Liver (tissue), 9 donors: ENCODE measurements around the gene LMNB1. TPM values are rescaled to one million over a fixed set of nuclear protein-coding genes. Genes with fewer than 3 reads are reported as not detected.

Experiments used
- DNase-seq: peaks from one replicate; pipeline ENCODE4 v3.0.0-alpha.2; 2017; ENCODE audit warnings: low spot score
- H3K27ac ChIP-seq, 2 donors: one replicate each; pipeline ENCODE4 v1.7.0; 2013; ENCODE audit warnings: inconsistent platforms in 2 of 2, low read length in 2 of 2, control low read depth in 1 of 2, low read depth in 1 of 2, mild to moderate bottlenecking in 1 of 2
- H3K27me3 ChIP-seq, 4 donors: one replicate each; pipeline versions ENCODE4 v1.6.1 to v1.7.0; 2013; ENCODE audit warnings: low read length in 3 of 4, inconsistent platforms in 1 of 4, mild to moderate bottlenecking in 1 of 4, moderate library complexity in 1 of 4; ENCODE audit not compliant: control insufficient read depth in 4 of 4, insufficient read depth in 4 of 4
- H3K36me3 ChIP-seq, 4 donors: one replicate each; pipeline versions ENCODE4 v1.6.1 to v1.7.0; 2013; ENCODE audit warnings: low read length in 3 of 4, mild to moderate bottlenecking in 3 of 4, low read depth in 1 of 4, moderate library complexity in 1 of 4; ENCODE audit not compliant: control insufficient read depth in 4 of 4, insufficient read depth in 3 of 4
- H3K4me1 ChIP-seq, 4 donors: one replicate each; pipeline versions ENCODE4 v1.6.1 to v1.7.0; 2013; ENCODE audit warnings: low read length in 3 of 4, mild to moderate bottlenecking in 3 of 4, moderate library complexity in 1 of 4; ENCODE audit not compliant: control insufficient read depth in 4 of 4, insufficient read depth in 4 of 4
- H3K4me3 ChIP-seq, 3 donors: one replicate each; pipeline versions ENCODE4 v1.6.1 to v1.7.0; 2013; ENCODE audit warnings: low read length in 3 of 3, control low read depth in 1 of 3, low read depth in 1 of 3, mild to moderate bottlenecking in 1 of 3
- H3K9ac ChIP-seq, 2 donors: one replicate each; pipeline ENCODE4 v1.7.0; 2013; ENCODE audit warnings: low read length in 2 of 2, mild to moderate bottlenecking in 2 of 2, moderate library complexity in 2 of 2, control low read depth in 1 of 2, low read depth in 1 of 2
- H3K9me3 ChIP-seq, 4 donors: one replicate each; pipeline versions ENCODE4 v1.6.1 to v1.7.0; 2013; ENCODE audit warnings: low read length in 3 of 4; ENCODE audit not compliant: control insufficient read depth in 4 of 4
- ATF3 ChIP-seq: IDR thresholded peaks from 2 replicates; pipeline ENCODE4 v1.6.1; 2016; ENCODE audit warnings: antibody characterized with exemption
- CTCF ChIP-seq: fragments of 150-350 bp; IDR thresholded peaks from 2 replicates; pipeline ENCODE4 v1.5.1; 2017; ENCODE audit warnings: improper control_type of control experiment, low read depth, low read length; ENCODE audit not compliant: missing input control
- FOXA2 ChIP-seq: IDR thresholded peaks from 2 replicates; pipeline ENCODE4 v1.6.1; 2016; ENCODE audit warnings: antibody characterized with exemption
- GABPA ChIP-seq, 2 donors: IDR thresholded peaks in 1 of 2; conservative IDR thresholded peaks in 1 of 2; 2 replicates each; pipeline ENCODE4 v1.6.1; 2016; ENCODE audit warnings: antibody characterized with exemption in 2 of 2, mild to moderate bottlenecking in 1 of 2, moderate library complexity in 1 of 2
- HNF4A ChIP-seq, 2 donors: conservative IDR thresholded peaks; 2 replicates each; pipeline ENCODE4 v1.6.1; 2016; ENCODE audit warnings: antibody characterized with exemption in 2 of 2, mild to moderate bottlenecking in 2 of 2
- HNF4G ChIP-seq: IDR thresholded peaks from 2 replicates; pipeline ENCODE4 v1.6.1; 2016; ENCODE audit warnings: antibody characterized with exemption
- JUND ChIP-seq, 2 donors: IDR thresholded peaks; 2 replicates each; pipeline ENCODE4 v1.6.1; 2016; ENCODE audit warnings: antibody characterized with exemption in 2 of 2
- NR2F2 ChIP-seq: IDR thresholded peaks from 2 replicates; pipeline ENCODE4 v1.6.1; 2016; ENCODE audit warnings: antibody characterized with exemption
- RAD21 ChIP-seq, 2 donors: IDR thresholded peaks; 2 replicates each; pipeline ENCODE4 v1.6.1; 2016; ENCODE audit warnings: antibody characterized with exemption in 2 of 2, mild to moderate bottlenecking in 2 of 2
- RXRA ChIP-seq, 2 donors: IDR thresholded peaks; 2 replicates each; pipeline ENCODE4 v1.6.1; 2017 to 2018; ENCODE audit warnings: antibody characterized with exemption in 2 of 2, mild to moderate bottlenecking in 1 of 2
- TAF1 ChIP-seq: conservative IDR thresholded peaks from 2 replicates; pipeline ENCODE4 v1.6.1; 2016; ENCODE audit warnings: antibody characterized with exemption, mild to moderate bottlenecking
- YY1 ChIP-seq: IDR thresholded peaks from 2 replicates; pipeline ENCODE4 v1.6.1; 2016; ENCODE audit warnings: antibody characterized with exemption, mild to moderate bottlenecking
- ZBTB33 ChIP-seq: IDR thresholded peaks from 2 replicates; pipeline ENCODE4 v1.6.1; 2016; ENCODE audit warnings: antibody characterized with exemption
- WGBS: extraction: QIAGEN DNeasy Blood & Tissue Kit; methylation state at CpG from one replicate; pipeline ENCODE4 v1.1.7; 2013; 5-methylcytosine and 5-hydroxymethylcytosine counted together
- polyA plus RNA-seq, 2 donors: library from polyadenylated mRNA; stranded (reverse) in 1 of 2; unstranded in 1 of 2; fragments of 200-250 nt in 1 of 2; fragments of >200 nt in 1 of 2; fragmentation: Nextera tagmentation in 1 of 2; extraction: Ambion mirVana in 1 of 2; gene quantifications; one replicate each; pipeline versions ENCODE4 v1.2.1 to v1.2.3, GENCODE V29; 2013 to 2015
- total RNA-seq, 2 donors: library from RNA; depleted of rRNA; stranded (reverse); fragments of >200 nt; gene quantifications; one replicate each; pipeline ENCODE4 v1.2.3, GENCODE V29; 2014
- donor health status: healthy.
- donor health status: healthy.
- donor health status: healthy.
- donor health status: healthy.
- donor health status: healthy.

The LMNB1 gene
- total and polyA plus RNA-seq, 4 donors: 0.57 to 45.7 (median 5.6) TPM

- H3K4me3 ChIP-seq: no peak overlapping the region
- H3K4me1 ChIP-seq: no peaks in the 10 kb centered on the region
- DNase-seq: no peak
- H3K36me3 ChIP-seq: no peaks in the 10 kb centered on the region
- H3K9ac ChIP-seq: no peak overlapping the region
- H3K27ac ChIP-seq: peak overlapping the region in 1 of 2 donors; percentile 9
- no peaks in the 10 kb centered on the region for H3K9me3 ChIP-seq
- WGBS: 84% methylated on average over 4 of the region's 4 CpGs
- TF ChIP-seq RXRA (IDR thresholded peaks at IDR 0.05): no peak
- no peaks in the 10 kb centered on the region for H3K27me3 ChIP-seq
These were observed 70.5 kb downstream of the LMNB1 start for GRCh38 chr5:126847456-126847820.

GRCh38 chr5:126847826-126848251, 70.9 kb downstream of the LMNB1 start:
- Histone ChIP-seq H3K27me3 (no peaks in the 10 kb centered on the region), H3K4me3 (no peak overlapping the region), H3K4me1 (no peaks in the 10 kb centered on the region), H3K9ac (no peak overlapping the region), H3K27ac (peak overlapping the region in 1 of 2 donors; percentile 9), H3K9me3 (no peaks in the 10 kb centered on the region), H3K36me3 (no peaks in the 10 kb centered on the region)
- WGBS: 33% methylated on average over 3 of the region's 3 CpGs
- TF ChIP-seq CTCF (no peak), NR2F2 (peak; percentile 89), RAD21 (IDR thresholded peaks at IDR 0.05) (peak in 1 of 2 donors; percentile 26), RXRA (IDR thresholded peaks at IDR 0.05) (peak; percentile 46 to 72)
- DNase-seq: no peak

GRCh38 chr5:126848253-126848652, 71.3 kb downstream of the LMNB1 start:
- H3K4me1 ChIP-seq: no peaks in the 10 kb centered on the region
- H3K9ac ChIP-seq: no peak overlapping the region
- 80% methylated on average over 8 of the region's 8 CpGs for WGBS

GRCh38 chr5:126849101-126849678, 72.3 kb downstream of the LMNB1 start:
- no peak overlapping the region for H3K4me3 ChIP-seq
- H3K9ac ChIP-seq: no peak overlapping the region
- H3K27ac ChIP-seq: no peak overlapping the region
- no peaks in the 10 kb centered on the region for H3K27me3 ChIP-seq
- DNase-seq: no peak
- no peaks in the 10 kb centered on the region for H3K9me3 ChIP-seq
- H3K4me1 ChIP-seq: no peaks in the 10 kb centered on the region
- 19% methylated on average over 3 of the region's 3 CpGs for WGBS
- TF ChIP-seq RAD21 (IDR thresholded peaks at IDR 0.05): peak; percentile 20 to 28
- TF ChIP-seq ATF3: no peak
- TF ChIP-seq RXRA (IDR thresholded peaks at IDR 0.05): peak; percentile 38 to 51
- no peak for TF ChIP-seq TAF1
- TF ChIP-seq ZBTB33: no peak
- TF ChIP-seq NR2F2: peak; percentile 45
- TF ChIP-seq GABPA (IDR thresholded peaks at IDR 0.05 in 1 of 2, conservative IDR thresholded peaks at IDR 0.05 in 1 of 2): no peak
- TF ChIP-seq HNF4A (conservative IDR thresholded peaks at IDR 0.05): peak; percentile 41 to 53
- no peak for TF ChIP-seq FOXA2
- no peak for TF ChIP-seq JUND (IDR thresholded peaks at IDR 0.05)
- TF ChIP-seq HNF4G: no peak
- no peak for TF ChIP-seq CTCF
- no peak for TF ChIP-seq YY1
- no peaks in the 10 kb centered on the region for H3K36me3 ChIP-seq

More at GRCh38 chr5:126848253-126848652, 71.3 kb downstream of the LMNB1 start:
- Histone ChIP-seq H3K4me3 (no peak overlapping the region), H3K36me3 (no peaks in the 10 kb centered on the region), H3K27me3 (no peaks in the 10 kb centered on the region), H3K27ac (no peak overlapping the region), H3K9me3 (no peaks in the 10 kb centered on the region)
- no peak for TF ChIP-seq FOXA2
- DNase-seq: no peak
